HG03159 (cell line): Measurements from ENCODE around the gene PRLH.
"Not testable (repeated sequence)": the region's sequence is repeated elsewhere in the genome, so short reads cannot be mapped to it uniquely, and the experiment has no call there.

Source experiments
- ATAC-seq: cut with Tn5 transposase; IDR thresholded peaks from one replicate; pipeline ENCODE4 v1.9.1; 2021; ENCODE audit warnings: mild to moderate bottlenecking, moderate library complexity; ENCODE audit not compliant: unreplicated experiment

PRLH gene

GRCh38 chr2:237577956-237578870, 11.8 kb downstream of the PRLH start:
- ATAC-seq, result no peak

GRCh38 chr2:237581326-237581725, 15.0 kb downstream of the PRLH start:
- ATAC-seq, result no peak

- ATAC-seq, result no peak
Observed at GRCh38 chr2:237581751-237582746, 15.7 kb downstream of the PRLH start.

- ATAC-seq, result no peak
Observed at GRCh38 chr2:237583385-237584295, 17.3 kb downstream of the PRLH start.

GRCh38 chr2:237585590-237586221, 19.3 kb downstream of the PRLH start:
- no peak for ATAC-seq

- no peak for ATAC-seq
Observed at GRCh38 chr2:237588044-237588696, 21.8 kb downstream of the PRLH start.

- ATAC-seq, result no peak
Observed at GRCh38 chr2:237590272-237591140, 24.1 kb downstream of the PRLH start, which contains the start of gene RAB17. Gene RAB17 (minus strand): TSS chr2:237590734. CDS start chr2:237586154, 4,580 bp downstream.

GRCh38 chr2:237591141-237591881, 24.9 kb downstream of the PRLH start:
- ATAC-seq, result no peak

GRCh38 chr2:237592425-237592980, 26.1 kb downstream of the PRLH start:
- no peak for ATAC-seq

- ATAC-seq, result no peak
Observed at GRCh38 chr2:237593036-237593435, 26.7 kb downstream of the PRLH start.

GRCh38 chr2:237593596-237594320, 27.4 kb downstream of the PRLH start:
- ATAC-seq, result no peak

- ATAC-seq, result no peak
Observed at GRCh38 chr2:237594514-237594871, 28.1 kb downstream of the PRLH start.

GRCh38 chr2:237595829-237596519, 29.6 kb downstream of the PRLH start:
- not testable (repeated sequence) for ATAC-seq

GRCh38 chr2:237596520-237597195, 30.3 kb downstream of the PRLH start:
- ATAC-seq, result no peak
